Left colon (tissue), 2 donors: ENCODE results near the gene NUDT14. TPM values are rescaled to one million over a fixed set of nuclear protein-coding genes. Genes with fewer than 3 reads are reported as not detected.

ENCODE experiments used
- ATAC-seq: fragments of 200-7000 bp; cut with Tn5 transposase; one replicate; pipeline ENCODE4 v1.9.1; 2020; ENCODE audit warnings: mild to moderate bottlenecking, moderate library complexity
- DNase-seq, 2 donors: peaks; one replicate each; pipeline ENCODE4 v3.0.0-alpha.2; 2020
- intact Hi-C, 2 donors: fragments of 100-400 bp; cut with DNase I in 1 of 2; cut with micrococcal nuclease in 1 of 2; formaldehyde crosslinking; loops; one replicate each; pipeline versions ENCODE4 v1.11.2 to v1.14.0; 2022; cut with DNase I, micrococcal nuclease
- total RNA-seq, 2 donors: library from RNA; stranded (reverse); fragmentation: NEBNext Ultra II Directional; extraction: Animal tissue kit (Norgen Biotek cat#: 25700); gene quantifications; one replicate each; pipeline ENCODE4 v1.2.1, GENCODE V29; 2021
- donor health status: DM: no; HTN: no; CAD: no.
- donor health status: DM: yes; HTN: yes; CAD: no.

NUDT14 gene
- total RNA-seq, 2 donors from 2014 or later = 45.6 to 56.8 TPM

DNA sequence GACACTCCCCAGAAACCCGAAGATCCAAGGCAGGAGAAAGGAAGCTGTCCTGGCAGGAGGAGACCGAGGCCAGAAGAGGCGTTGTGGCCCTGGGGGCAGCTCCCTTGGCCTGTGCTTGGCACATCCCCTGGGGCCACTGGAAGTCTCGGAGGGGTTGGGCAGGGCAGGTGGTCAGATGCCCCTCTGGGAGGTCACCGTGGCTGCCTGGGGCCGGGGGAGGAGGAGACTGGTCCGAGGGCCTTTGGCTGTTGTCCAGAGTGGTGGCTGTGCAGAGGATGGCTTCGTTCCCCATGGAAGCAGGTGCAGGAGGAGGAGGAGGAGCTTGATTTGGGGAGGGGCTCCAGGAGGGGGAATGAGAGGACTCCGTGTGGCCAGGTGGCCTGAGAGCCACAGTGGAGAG is 3.3 kb upstream of the NUDT14 start:
- intact Hi-C loops = no loop called here
- ATAC-seq (no peak), DNase-seq (no peak)

DNA sequence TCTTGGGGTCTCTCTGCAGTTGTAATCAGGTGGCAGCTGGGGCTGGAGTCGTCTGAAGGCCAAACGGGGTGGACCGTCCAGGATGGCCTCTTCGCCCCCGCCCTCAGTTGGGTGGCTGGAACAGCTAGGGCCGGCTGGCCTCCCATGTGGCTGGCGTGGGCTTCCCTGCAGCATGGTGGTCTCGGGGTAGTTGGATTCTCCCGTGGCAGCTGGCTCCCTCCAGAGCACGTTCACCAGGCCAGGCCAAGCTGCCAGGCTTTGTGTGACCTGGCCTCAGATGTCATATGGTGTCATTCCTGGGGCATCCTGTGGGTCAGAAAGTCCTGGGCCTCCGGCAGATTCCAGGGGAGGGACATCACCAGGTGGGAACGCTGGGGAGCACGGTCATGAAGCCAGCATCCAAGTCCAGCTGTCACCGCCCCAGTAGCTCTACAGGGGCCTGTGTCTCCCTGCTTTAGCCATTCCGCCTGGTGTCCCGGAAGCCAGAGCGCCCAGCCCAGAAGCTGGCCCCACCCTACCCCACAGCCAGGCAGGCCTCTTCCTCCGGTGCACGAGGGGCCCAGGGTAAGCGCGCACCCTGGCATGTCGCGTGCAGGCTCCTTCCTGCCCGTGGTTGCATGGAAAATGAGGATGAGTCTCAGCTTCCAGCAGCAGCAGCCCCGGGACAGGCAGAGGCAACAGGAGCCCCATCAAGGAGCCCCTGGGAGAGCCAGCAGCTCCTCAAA is 1.3 kb upstream of the NUDT14 start:
- no peak for DNase-seq
- ATAC-seq = peak; percentile 21
- intact Hi-C loops = no loop called here

DNA sequence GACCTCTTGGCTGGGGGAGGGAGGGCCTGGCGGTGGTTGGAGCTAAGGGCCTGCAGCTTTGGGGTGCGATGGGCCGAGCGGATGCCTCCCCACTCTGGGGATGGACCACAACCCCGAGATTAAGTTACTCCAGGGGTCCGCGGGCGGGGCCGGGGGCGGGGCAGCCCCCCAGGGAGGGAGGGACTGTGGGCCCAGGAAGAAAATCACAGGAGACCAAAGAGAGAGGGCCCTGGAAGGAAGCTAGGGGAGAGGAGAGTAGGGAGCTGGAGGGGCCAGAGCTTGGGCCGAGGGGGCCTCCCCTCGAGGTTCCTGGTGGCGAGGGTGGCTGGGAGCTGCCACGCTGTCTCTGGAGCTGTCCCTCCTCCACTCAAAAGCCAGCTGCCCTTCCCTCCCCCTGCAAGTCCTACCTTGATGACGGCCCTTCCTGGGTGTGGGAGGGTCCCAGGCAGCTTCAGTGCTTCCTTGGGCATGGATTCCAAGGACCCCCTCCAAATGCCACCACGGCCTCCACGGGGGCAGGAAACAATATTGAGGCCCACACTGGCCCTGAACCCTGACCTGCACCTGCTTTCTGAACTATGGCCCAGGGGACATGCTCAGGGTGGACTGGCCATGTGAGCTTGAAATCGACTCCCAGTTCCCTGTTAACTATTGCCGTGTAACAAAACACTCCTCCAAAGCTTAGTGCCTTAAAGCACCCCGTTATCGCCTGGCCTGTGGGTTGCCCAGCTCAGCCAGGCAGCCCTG is 610 bp upstream of the NUDT14 start:
- ATAC-seq (no peak), DNase-seq (no peak)
- intact Hi-C loops = no loop called here

DNA sequence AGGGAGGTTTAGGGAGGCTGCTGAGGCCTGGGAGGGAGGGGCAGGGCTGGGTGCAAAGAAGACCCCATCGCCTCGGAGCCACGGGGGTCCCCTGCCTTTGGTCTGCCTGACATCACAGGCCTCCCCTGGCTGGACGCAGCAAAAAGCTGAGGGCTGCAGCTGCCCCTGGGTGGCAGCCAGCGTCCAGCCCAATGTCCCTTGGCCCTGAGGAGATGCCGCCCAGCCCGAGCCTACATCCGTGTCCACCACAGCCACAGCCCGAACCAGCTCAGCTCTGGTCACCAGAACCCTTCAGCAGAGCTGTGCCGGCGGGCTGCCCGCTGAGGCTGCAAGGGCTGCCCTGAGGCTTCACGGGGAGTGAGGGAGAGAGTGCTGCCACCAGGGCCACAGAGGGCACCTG is 1.9 kb downstream of the NUDT14 start:
- no peak for DNase-seq
- intact Hi-C loops = no loop called here
- no peak for ATAC-seq

DNA sequence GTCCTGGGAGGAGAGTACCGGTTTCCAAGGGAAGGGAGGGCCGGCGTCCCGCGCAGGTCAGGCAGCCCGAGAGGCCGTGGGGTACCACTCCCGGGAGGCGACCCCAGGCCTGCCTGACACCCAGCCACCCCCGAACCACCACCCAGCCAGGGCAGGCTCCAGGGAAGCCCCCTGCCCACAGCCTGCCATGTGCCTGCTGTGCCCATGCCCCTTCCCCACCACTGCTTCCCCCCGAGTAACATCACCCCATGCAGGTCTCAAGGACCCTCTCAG is 2.3 kb downstream of the NUDT14 start:
- intact Hi-C loops = no loop called here
- no peak for DNase-seq
- no peak for ATAC-seq

DNA sequence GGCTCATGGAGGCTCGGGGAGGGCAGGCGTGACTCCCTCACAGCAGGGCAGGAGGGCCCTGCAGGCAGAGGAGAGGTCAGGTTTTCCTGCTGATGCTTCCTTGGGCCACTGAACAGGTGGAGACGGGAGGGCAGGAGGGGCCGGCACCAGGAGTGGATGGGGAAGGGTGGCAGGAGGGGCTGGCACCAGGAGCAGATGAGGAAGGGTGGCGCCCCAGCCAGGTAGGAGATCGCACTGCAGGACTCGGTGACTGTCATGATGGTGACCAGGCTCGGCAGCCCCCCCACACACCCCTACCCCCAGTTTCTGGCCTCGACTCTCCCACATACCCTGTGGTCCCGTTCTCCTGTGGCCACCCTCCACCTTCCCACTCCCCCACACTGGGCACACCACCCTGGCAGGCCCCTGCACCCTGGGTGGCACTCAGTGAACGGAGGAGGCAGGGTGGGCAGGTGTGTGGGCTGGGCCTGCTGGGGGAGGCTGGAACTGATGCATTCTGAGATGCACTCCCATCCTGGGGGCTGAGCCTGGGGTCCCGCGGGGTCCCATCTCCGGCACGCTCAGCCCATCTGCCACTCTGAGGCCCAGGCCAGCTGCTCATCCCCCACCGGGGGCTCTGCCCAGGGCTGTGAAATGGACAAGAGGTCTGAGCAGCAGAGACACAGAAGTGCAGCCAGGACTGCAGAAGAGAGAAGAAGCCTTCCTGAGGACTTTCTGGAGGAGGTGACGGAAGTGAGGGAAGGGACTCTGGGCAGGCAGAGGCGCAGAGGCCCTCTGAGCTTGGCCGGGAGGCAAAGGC is 2.8 kb downstream of the NUDT14 start:
- intact Hi-C loops = no loop called here
- DNase-seq (no peak), ATAC-seq (no peak)

DNA sequence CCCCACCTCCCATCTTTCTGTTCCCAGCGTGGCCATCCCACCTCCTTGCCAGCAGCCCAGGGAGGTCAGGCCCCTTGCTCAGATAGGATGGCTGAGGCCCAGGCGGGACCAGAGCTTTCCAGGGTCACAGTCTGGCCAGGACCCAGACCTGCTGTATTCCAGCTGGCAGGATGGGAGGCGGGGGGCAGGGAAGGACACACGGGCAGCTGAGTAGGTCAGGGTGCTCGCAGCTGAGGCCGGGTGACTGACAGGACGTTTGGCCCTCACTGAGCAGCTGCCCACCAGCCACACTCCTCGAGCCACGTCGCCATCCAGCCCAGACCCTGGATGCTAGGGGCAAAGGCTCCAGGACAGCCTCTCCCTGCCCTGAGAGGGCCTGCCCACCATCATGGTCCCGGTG is 4.0 kb downstream of the NUDT14 start:
- ATAC-seq = no peak
- intact Hi-C loops = no loop called here

DNA sequence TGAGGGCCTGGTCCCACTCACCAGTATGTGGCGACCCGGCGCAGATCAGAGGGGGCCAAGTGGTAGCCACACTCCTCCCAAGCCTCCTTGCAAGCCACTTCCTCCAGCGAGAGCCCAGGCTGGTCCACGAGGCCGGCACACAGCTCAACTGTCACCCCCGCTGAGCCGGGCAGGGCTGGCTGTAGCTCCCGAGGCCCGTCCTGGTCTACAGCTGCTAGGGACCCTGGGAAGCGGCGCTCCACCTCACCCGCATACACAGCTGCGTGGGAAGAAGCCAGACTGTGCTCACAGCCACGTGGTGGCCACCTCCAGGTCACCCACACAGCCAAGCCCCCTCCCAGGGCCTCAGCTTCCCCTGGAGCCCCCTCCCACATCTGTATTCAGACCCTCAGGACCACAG is 4.6 kb downstream of the NUDT14 start:
- intact Hi-C loops = no loop called here
- no peak for ATAC-seq

More for the DNA sequence above, 4.0 kb downstream of the NUDT14 start:
- DNase-seq = no peak

DNA sequence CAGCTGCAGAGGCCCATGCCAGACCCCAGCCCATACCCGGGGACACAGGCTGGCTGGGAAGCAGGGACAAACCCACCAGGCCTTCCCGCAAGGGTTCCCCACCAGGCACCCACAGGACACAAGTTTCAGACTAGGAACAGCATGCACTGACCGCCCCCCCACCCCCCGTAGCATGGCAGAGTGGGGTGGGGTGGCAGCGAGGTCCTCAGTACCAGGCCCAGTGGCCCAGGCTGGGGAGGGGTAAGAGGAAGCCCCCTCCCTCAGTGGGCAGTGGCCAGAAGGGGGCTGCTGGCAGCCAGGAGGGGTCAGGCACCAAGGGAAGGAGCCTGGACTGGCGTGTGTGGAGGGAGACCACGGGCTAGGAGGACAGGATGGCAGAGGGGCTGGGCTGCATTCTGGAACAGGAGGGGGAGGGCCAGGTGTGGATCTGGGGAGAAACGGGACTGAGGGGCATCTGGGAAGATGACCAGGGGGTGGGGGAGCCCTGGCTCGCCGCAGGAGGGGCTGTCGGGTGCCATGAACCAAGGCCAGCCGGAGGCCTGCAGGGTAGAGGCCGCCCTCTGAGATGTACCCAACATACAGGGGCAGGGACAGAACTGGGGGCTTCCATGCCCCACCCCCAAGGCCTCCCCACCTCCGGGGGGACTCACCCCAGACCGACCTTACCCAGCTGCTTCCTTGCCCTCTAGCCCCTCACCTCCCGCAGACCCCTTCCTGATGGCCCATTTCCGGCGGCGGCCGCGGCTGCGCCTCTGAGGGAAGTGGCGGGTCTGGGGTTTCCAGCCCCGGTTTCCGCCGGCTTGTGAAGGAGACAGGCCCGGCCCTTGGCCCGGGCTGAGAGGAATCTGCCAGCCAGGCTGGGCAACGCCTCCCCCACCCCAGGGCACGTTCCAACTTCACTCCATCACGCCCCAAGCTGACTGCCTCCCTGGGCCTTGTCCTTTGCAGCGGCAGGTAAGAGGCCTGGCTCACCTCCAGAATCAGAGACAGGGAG is 6.9 kb downstream of the NUDT14 start:
- peak in 1 of 2 donors; percentile 32 for DNase-seq
- no peak for ATAC-seq
- intact Hi-C loops = no loop called here

More for the DNA sequence above, 4.6 kb downstream of the NUDT14 start:
- no peak for DNase-seq

DNA sequence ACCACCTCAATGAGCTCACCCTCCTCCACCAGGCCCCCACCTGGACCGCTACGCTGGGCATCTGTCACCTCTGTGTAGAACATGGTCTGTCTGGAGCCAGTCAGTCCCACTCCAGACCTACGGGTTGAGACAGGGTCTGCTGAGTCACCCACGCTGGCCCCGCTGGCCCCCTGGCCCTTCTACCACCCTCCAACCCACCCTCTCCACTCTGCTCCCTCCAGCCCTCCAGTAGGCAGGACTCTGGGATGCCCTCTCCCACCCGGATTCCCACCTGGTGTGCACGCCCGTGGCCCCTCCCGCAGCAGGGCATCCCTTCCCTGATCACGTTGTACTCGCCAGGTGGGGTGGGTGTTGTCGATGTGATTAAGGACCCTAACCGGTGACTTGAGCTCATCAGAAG is 8.0 kb downstream of the NUDT14 start:
- DNase-seq (no peak), ATAC-seq (no peak)
- intact Hi-C loops = no loop called here

DNA sequence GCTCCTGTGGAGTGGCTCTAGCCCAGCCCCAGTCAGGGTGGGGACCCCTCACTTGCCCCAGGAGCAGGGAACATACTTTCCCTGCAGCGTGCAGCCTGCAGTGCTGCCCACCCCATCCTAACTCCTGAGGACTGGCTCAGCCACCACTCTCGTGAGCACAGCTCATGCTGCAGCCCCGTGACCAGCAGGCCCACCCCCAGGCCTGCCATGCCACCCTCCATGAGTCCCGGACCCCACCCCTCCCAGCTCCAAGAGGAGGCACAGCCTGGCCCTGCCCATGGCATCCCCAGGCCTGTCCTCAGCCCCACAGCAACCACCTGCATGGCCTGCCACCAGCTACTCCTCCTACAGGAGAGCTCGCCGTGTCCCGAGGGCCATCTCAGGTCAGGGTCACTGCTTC is 8.6 kb downstream of the NUDT14 start:
- DNase-seq = no peak
- ATAC-seq = no peak
- intact Hi-C loops = no loop called here

DNA sequence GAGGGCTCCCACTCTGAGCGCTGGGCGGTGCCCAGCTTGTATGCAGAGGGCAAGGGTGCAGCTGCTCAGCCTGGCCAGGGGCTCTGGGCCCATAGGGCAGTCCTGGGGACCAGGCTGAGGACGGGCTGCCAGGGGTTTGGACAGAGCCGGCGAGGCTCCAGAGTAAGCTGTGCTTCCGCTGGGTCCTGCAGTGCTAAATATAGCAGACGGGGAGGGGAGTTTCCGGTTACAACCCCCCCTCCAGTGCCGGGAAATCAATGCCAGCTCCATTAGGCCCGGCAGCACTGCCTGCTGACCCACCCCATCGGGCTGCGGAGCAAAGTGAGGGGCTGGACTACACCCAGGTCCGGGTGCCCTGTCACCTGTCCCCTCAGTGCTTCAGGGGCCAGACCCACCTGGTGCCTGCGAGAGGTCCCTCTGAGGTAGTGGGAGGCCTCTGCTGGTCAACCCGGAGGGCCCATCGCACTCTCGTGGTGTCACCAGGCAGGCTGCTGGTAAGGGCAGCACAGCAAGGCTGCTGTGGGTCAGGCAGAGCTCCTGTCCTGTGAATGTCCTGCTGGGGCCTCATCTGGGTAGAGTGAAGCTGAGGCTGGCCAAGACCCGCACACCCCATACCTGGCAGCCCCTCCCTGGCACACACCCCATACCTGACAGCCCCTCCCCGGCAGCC is 10.0 kb downstream of the NUDT14 start:
- DNase-seq (no peak), ATAC-seq (no peak)
- intact Hi-C loops = no loop called here

DNA sequence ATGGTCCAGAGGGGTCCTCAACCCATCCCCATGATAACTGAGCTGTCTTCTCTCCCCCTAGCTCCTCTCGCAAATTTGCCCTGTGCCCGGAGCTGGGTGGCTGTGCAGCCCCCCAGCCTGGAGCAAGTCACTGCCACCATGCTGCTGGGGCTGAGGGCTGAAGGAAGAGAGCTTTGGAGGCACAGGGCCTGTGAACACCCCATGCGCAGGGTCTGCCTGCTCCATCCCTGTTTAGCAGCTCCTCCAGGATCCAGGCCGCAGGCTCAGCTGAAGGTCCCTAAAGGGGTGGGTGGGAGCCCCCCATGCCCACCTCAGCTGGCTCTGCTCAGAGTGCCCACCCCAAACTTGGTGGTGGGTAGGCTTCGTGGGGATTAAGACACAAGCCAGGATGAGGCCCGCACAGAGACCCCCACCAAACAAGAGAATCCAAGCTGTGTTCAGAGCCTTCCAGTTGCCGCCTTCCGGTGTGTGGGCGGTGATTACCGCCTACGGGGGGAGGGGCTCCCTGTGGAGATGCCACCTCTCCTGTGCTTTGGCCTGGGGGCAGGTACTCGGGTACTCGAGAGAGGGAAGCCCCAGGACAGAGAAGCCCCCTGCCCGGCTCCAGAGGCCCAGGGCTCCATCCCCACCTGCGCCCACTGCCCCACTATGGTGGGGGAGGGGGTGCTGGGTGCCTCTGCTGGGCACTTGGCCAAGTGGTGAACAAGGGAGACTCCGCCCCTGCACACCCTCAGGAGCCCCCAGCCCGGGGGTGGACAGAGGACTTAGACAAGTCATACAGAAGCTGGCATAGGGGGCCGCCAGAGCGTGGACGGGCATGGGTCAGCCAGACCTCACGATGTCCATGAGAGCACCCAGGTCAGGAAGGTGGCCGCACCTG is 11.1 kb downstream of the NUDT14 start:
- intact Hi-C loops = no loop called here
- ATAC-seq (no peak), DNase-seq (no peak)

DNA sequence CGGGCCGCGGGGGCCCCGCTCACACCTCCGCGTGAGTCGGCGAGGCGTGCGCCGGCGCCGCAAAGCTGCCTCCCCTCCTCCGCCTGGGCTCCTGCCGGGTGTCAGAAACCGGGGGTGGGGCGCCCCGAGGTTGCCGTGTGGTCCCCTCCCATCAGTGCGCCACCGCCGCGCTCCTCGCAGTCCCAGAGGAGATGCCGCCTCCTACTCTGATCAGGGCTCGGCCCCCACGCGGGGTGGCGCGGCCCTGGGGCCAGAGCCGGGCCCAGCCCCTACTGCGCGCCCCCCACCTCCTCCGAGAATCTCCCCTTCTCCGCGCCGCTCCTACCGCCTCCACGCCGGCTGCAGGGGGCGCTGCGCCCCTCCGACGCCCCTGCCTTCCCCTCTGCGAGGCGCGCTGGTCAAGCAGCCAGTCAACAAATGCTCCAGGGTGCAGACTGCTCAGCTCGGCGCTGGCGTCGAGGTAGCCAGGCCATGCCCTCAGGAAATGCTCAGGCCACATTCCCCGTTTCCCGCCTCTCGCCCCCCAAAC is 12.1 kb downstream of the NUDT14 start:
- intact Hi-C loops = no loop called here
- ATAC-seq = peak; percentile 4
- DNase-seq = peak in 1 of 2 donors; percentile 40

DNA sequence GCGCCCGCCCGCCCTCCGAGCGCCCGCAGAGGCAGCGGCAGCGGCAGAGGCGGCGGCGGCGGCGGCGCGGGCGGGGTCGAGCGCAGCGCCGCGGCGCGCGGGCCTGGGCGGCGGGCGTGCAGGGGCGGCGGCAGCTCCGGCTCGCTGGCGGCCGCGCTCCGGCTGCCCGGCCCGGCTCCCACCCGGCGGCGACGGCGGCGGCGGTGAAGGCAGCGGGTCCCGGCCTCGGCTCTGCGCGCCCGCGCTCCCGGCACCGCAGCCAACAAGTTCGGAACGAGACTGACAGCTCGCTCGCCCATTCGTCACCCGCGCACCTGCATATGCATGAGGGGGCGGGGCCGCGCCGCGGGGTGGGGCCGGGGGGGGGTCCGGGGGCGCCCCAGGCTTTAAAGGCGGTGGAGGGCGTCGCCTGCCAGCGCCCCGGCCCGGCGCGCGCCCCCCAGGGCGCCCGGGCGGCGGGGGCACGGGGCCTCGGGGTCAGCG is 12.6 kb downstream of the NUDT14 start, which contains the start of gene JAG2:
Gene JAG2, minus strand, starts transcription at position 281 of the 483 bp plus-strand sequence. CDS start 356 bp downstream, outside the sequence.
- intact Hi-C loops = no loop called here
- peak; percentile 29 for ATAC-seq

DNA sequence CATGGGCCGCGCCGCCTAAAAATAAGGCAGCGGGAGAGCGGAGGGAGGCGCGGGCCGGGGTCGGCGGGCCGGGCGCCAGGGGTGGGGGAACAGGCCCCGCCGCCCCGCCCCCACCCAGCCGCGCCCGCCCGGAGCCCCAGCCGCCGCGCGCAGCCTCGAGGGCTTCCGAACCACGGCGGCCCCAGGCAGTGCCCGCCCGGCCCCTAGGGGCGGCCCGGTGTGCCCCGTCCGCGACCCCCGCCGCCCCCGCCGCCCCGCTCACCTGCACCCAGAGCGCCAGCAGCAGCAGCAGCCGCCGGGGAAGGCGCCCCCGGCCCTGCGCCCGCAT is 13.1 kb downstream of the NUDT14 start:
- ATAC-seq = no peak
- intact Hi-C loops = no loop called here
- DNase-seq = no peak

More for the DNA sequence above, 12.6 kb downstream of the NUDT14 start, which contains the start of gene JAG2:
- peak in 1 of 2 donors; percentile 67 for DNase-seq
